ENCODE measurements around the gene TRIM67.

TRIM67 gene

GRCh38 chr1:231183639-231184590 is 22.1 kb downstream of the TRIM67 start:
- no peak for DNase-seq (ENCODE audit: low read depth in 2 of 2)

- DNase-seq (ENCODE audit: low read depth in 2 of 2) = no peak
Measured at GRCh38 chr1:231184891-231185290, 23.0 kb downstream of the TRIM67 start.

DNA sequence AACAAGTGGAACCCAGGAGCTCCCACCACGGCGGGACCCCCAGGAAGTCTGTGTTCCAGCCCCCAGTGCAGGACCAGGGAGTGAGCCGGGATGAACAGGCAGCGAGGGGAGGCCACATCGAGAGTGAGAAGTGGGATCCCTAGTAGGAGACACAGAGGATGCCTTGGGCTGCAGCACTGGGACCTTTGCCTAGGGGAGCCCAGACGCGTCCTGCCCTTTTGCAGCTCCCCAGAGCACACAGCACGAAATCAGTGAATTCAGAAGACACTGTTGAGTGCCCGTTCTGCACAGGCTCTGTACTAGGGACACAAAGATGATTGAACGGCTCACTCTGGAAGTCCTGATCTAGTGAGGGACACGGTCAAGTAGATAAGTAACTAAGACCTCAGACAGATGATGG is 23.5 kb downstream of the TRIM67 start:
- no peak for DNase-seq (ENCODE audit: low read depth in 2 of 2)

DNA sequence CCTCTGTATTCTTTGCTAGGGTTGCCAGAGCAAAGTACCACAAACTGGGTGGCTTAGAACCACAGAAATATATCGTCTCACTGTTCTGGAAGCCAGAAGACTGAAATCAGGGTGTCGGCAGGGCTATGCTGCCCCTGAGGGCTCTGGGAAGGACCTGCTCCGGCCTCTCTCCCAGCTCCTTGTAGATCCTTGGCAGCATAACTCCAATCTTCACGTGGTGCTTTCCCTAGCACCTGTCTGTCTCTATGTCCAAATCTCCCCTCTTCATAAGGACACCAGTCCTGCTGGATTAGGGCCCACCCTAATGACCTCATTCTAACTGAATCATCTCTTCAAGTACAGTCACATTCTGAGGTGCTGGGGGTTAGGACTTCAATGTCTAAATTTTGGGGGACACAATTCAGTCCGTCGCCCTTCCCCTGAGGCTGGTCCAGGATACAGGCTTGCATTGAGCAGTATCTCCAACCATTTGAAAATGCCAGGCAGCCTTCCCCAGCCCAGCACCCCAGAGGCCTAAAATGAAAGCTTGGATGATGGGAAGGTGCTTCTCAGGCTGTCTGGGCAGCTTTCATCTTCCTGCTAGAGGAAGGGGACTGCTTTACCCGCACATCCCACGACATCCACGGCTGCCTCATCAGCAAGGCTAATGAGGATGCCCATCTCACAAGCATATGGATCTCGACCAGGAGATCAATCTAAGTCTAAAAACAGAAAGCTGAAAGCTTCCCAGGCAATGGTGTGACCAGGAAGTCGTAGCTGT is 24.7 kb downstream of the TRIM67 start:
- DNase-seq (ENCODE audit: low read depth in 2 of 2) = no peak

GRCh38 chr1:231187571-231187970 is 25.7 kb downstream of the TRIM67 start:
- DNase-seq (ENCODE audit: low read depth in 2 of 2) = no peak

- DNase-seq (ENCODE audit: low read depth in 2 of 2) = no peak
Measured at GRCh38 chr1:231188072-231188471, 26.2 kb downstream of the TRIM67 start.

- DNase-seq (ENCODE audit: low read depth in 2 of 2) = no peak
Measured at GRCh38 chr1:231188768-231189167, 26.9 kb downstream of the TRIM67 start.

GRCh38 chr1:231189683-231190270 is 27.9 kb downstream of the TRIM67 start:
- DNase-seq (ENCODE audit: low read depth in 2 of 2) = no peak

- DNase-seq (ENCODE audit: low read depth in 2 of 2) = no peak
Measured at GRCh38 chr1:231190456-231190855, 28.6 kb downstream of the TRIM67 start.

DNA sequence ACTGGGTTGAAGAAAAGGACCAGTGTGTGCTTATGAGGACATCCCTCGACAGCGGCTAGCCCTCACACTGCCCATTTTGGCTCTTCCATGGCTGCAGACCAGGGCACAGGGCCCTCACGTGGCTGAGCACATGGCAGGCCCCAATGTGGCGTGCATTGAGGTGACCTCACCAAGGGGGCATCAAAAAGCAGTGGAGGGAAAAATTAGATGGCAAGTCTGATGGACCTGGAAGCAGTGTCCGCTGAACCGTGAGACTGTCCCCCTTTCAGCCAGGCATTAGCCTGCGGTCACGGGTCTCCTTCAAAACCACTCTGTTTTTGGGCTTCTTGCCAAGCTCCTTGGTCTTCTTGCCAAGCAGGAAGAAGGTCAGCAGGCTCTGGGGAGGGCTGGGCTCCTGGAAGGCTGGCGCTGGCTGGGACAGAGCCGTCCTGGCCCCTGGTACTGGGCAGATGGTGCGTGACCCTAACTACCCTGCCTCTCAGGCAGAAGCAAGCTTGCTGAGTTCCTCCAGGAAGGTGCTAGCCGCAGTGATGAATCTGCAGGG is 30.8 kb downstream of the TRIM67 start:
- DNase-seq (ENCODE audit: low read depth in 2 of 2) = no peak

- no peak for DNase-seq (ENCODE audit: low read depth in 2 of 2)
Measured at GRCh38 chr1:231193710-231194340, 32.0 kb downstream of the TRIM67 start.

DNA sequence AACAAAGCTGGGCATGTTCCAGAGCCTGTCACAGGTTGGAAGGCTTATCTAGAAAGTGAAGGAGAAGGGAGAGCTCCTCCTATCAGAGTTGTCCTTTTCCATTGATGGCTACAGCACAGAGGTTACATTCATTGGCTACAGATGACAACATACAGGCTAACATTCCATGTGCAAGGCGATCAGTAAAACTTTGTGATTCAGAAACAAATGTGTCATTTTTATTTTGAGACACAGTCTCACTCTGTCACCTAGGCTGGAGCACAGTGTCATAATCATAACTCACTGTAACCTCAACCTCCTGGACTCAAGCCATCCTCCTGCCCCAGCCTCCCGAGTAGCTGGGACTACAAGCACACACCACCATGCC is 32.6 kb downstream of the TRIM67 start:
- DNase-seq (ENCODE audit: low read depth in 2 of 2) = no peak

DNA sequence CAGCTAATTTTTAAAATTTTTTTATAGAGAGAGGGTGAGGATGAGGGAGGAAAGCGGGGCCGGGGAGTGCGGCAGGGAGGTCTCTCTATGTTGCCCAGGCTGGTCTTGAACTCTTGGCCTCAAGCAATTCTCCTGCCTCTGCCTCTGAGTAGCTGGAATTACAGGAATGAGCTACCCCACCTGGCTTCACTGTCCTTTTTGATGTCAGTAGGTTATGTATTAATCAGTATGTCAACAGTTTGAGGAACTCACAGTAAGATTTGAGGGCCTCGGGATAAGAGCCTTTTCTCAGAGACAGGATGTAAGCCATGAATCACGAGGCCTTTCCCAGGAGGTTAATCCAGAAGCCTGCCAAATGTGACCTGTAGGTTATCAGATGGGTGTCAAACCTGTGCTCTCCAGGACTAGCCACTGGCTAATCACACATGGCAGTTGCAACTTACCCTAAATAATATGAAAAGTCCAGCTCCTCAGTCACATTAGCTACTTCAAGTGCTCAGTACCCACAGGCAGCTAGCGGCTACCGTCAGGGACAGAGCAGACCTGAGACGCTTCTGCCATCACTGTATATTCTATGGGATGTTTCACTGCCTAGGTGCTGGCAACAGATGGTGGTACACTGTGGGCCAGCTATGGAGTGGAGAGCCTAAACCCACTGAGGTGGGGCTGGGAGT is 33.1 kb downstream of the TRIM67 start:
- DNase-seq (ENCODE audit: low read depth in 2 of 2) = no peak

DNA sequence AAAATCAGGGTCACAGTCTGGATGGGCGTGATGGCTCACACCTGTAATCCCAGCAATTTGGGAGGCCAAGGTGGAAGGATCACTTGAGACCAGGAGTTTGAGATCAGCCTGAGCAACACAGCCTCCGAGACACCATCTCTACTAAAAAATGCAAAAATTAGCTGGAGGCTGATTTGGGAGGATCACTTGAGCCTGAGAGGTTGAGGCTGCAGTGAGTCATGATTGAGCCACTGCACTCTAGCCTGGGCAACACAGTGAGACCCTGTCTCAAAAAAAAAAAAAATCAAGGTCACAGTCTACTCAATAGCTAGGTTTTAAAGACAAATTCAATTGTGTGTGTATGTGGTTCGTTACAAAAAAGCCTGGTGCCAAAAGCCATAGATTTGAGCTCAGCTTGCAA is 34.4 kb downstream of the TRIM67 start:
- no peak for DNase-seq (ENCODE audit: low read depth in 2 of 2)

DNA sequence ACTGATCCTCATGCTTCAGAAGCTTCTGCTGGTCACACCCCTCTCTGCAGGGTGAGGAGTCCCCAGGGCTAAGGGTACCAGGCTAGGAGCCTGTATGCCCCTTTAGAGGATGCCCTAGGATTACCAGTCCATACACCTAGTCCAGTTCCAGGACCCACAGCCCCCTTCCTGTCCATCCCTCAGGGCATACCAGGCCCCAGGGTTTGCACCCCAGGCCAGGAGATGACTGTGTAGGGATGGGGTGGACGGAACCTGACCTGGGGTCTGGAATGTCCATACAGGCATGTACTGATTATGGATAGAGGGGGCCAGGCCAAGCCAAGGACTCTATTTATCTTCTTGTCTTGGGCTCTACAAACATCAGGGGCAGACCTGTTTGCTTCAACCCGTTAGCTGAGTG is 34.9 kb downstream of the TRIM67 start:
- DNase-seq (ENCODE audit: low read depth in 2 of 2) = no peak

DNA sequence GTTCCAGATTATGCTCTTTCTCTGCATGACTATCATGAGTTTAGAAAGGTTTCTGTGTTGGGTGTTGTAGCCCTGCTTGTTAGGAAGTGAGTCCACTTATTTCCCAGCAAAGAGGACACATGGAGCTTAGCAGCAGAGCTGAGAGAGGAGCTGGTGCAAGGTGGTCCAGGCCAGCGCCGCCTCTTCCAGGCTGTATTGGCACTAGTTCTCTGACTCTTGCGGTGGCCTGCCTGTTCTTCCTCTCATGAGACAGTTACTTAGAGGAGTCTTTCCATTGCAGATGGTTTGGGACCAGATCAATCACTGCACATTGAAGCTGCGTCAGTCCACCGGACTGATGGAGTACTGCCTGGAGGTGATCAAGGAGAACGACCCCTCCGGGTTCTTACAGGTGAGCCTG is 38.0 kb downstream of the TRIM67 start:
- DNase-seq (ENCODE audit: low read depth in 2 of 2) = no peak

DNA sequence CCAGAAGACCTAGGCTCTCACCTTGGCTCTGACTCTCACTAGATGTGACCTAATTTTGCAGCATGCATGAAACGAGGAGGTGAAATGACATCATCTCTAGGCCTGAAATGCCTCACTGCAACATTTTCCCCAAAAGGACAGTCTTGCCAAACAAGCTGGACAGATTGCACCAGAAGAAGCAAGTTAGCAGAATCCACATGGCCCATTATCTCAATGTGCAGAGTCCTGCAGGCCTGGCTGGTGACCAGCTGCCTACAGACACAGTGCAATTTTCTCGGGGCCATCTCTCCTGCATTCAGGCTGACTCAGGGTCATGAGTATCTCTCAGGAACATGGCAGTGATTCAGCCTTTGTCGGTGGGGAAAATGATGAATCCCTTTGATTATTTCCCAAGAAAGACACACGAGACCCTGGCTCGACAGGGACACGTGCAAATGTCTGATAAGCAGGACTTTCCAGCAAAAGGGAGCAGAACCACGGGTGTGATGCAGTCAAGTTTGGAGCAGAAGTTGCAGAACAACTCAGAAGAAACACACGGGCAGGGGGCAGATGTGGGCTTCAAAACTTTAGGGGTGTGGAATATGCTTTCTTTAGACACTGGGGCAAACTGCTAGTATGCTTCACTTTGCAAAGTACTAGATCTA is 38.7 kb downstream of the TRIM67 start:
- no peak for DNase-seq (ENCODE audit: low read depth in 2 of 2)

- DNase-seq (ENCODE audit: low read depth in 2 of 2) = no peak
Measured at GRCh38 chr1:231201375-231201978, 39.6 kb downstream of the TRIM67 start.

GRCh38 chr1:231201979-231202633 is 40.2 kb downstream of the TRIM67 start:
- DNase-seq (ENCODE audit: low read depth in 2 of 2) = no peak

All from stimulated activated CD8-positive, alpha-beta memory T cell treated with anti-CD3 and anti-CD28 coated beads, Interleukin-15, amount 100 ng/mL, for 4 hours (primary cell).